HG03108 (cell line): ENCODE data around the gene BRAF.
"Not testable (repeated sequence)": the region's sequence is repeated elsewhere in the genome, so short reads cannot be mapped to it uniquely, and the experiment has no call there.

ENCODE experiments used
- ATAC-seq: cut with Tn5 transposase; IDR thresholded peaks from one replicate; pipeline ENCODE4 v1.9.1; 2021; ENCODE audit warnings: moderate library complexity; ENCODE audit not compliant: unreplicated experiment

Gene BRAF

DNA sequence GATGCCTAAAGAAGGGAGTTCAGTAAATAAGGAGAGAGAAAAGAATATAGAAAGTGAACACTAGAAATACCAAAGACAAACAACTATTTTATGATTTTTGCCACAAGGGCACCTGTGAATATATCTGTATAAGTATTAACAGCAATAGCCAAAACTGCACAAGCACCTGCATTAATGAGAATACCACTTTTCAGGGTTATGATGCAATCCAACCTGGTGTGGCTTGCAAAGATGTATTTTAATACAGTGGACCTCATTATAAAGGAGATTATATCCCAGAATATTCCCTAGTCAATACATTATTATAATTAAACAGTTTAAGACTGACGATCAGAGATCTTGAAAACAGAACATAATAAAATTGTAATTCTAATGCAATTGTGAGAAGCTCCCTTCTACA, 4.0 kb downstream of the BRAF start:
- no peak for ATAC-seq

DNA sequence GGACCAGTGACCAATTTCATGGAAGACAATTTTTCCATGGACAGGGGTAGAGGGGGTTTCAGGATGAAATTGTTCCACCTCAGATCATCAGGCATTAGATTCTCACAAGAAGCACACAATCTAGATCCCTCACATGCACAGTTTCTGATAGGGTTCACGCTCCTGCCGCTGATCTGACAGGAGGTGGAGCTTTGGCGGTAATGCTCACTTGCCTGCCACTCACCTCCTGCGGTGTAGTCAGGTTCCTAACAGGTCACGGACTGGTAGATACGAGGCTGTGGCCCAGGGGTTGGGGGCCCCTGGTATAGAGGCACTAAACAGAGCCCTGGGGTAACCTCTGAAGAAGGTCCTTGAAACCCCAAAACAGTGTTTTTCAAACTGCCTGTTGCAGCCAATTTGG, 6.5 kb downstream of the BRAF start:
- ATAC-seq = no peak

DNA sequence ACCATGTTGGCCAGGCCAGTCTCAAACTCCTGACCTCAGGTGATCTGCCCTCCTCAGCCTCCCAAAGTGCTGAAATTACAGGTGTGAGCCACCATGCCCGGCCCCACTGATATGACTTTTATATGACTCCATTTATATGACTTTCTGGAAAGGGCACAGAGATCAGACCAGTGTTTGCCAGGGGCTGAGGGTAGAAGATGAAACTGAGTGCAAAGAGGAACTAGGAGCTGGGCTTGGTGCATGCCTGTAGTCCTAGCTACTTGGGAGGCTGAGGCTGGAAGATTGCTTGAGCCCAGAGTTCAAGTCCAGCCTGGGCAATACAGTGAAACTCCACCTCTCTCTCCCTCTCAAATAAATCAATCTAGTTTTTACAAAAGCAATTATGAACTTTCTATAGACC, 7.5 kb downstream of the BRAF start:
- ATAC-seq = no peak

DNA sequence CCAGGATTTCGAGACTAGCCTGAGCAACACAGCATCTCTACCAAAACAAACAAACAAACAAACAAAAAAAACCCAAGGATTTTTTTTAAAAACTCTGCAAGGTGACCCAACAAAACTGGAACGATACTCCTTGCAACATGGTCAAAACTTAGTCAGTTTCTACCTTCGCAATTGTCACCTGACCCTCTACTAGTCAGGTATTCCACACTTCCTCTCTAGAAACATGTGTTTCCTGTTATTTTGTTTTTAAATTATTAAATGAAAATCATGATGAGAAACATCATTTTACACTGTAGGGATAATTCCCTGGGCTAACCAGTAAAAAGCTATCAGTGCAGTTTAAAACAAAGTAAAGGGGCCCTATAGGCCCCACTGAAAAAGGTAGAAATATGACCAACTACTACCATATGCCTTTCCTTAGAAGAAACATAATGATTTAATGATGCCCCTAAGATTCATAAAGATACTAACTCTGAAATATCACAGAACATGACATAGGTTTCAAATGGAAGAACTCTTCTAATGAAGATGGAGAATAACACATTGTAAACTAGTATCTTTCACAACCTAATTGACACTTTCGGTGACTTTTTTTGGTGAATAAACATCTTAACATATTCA, 8.7 kb downstream of the BRAF start:
- no peak for ATAC-seq

DNA sequence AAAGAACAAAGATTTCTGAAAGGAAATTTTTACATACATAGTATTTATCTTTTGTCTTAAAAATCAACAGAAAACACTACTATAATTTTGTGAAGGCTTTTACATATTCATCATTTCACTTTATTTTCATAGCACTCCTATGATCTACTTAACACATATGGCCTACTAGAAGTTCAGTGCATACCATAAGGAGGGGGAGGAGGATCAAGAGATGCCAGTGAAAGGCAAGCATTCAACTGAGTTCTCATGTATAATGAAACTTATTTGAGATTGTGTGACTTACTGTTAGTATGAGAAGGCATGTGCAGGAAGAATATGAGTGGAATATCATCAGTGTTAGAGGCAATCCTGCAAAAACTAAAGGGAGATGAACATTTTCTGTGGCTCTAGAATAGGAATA, 10.6 kb downstream of the BRAF start:
- ATAC-seq = no peak

DNA sequence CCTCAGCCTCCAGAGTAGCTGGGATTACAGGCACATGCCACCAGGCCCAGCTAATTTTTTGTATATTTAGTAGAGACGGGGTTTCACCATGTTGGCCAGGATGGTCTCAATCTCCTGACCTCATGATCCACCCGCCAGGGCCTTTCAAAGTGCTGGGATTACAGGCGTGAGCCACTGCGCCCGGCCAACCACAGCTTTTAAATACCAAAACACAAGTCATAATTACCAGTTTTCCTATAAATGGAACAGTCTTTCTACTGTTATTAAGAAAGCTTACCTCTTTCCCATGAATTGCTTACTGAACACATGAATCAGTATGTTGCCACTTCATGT, 11.2 kb downstream of the BRAF start:
- ATAC-seq = not testable (repeated sequence)

DNA sequence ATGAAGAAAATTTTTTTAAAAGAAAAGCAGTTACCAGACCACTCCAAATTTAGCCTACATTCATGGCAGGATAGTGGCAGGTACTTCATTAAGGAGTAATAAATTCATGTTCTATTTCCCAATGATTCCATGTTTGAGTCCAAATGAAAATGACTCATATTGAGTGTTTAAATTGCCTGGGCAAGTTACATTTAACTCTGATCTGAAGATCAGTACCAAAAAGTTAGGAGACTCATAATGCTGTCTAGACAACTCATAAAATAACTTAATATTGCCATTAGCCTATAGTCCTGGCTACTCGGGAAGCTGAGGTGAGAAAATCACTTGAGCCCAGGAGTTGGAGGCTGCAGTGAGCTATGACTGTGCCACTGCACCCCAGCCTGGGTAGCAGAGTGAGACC, 13.0 kb downstream of the BRAF start:
- no peak for ATAC-seq

DNA sequence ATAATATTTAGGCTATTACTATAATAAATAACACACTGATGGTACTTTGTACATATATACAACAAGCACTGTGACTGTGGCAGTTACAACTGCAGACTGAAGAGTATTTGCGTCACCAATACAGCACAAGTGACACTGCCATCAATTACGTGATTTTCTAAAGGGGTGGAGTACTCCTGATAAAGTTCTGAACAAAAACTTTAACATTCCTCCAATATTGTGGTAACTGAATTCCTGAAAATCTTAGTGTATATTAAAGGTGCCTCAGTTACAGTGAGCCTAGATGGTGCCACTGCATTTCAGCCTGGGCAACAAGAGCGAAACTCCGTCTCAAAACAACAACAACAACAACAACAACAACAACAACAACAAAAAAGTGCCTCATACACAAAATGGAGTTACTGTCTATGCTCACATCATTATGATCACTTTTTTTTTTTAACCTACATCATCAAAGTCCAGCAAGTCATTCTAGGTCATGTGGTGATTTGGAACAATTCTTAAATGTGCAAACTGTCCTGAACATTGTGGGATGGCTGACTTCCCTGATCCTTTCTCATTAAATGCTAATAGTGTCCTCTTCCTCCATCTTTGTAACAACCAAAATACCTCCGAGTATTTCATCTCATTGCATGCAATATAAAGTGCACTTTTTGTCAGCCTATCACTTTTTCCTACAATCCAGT, 15.1 kb downstream of the BRAF start:
- ATAC-seq = no peak

DNA sequence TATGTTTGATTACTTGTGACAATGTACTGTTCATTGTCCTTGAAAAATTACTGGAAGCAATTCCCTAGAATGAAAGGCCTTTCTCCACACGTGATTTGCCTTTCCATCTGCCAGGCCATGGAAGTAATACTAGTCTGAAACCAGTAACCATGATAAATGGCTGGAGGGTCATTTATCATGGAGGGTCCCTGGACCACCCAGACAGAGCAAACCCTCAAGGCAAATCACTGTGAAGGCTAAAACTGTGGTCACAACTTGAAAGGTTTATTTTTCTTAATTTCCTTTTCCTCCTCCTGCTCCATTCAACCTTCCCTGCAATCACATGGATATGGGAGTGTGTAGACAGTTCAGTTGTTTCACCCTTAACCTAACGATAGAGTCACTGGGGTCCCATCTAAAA, 16.4 kb downstream of the BRAF start:
- ATAC-seq = no peak

DNA sequence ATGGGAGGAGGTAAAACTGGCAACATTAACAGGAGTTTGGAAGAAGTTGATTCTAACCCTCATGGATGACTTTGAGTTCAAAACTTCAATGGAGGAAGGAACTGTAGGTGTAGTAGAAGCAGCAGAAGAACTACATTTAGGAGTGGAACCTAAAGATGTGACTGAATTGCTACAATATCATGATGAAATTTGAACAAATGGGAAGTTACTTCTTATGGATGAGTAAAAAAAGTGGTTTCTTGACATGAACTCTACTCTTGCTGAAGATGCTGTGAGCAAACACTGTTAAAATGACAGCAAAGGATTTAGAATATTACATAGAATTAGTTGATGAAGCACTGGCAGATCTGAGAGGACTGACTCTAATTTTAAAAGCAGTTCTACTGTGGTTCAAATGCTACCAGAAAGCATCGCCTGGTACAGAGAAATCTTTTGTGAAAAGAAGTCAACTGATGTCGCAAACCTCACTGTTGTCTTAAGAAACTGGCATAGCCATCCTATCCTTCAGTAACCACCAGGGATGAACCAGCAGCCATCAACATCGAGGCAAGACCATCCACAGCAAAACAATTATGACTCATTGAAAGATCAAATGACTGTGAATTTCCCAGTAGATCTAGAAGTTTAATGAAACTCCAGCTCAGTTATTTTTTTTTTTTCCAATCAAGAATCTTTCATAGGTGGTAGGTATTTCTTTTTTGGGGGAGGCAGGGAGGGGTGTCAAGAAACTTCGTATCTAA, 20.8 kb downstream of the BRAF start:
- no peak for ATAC-seq

DNA sequence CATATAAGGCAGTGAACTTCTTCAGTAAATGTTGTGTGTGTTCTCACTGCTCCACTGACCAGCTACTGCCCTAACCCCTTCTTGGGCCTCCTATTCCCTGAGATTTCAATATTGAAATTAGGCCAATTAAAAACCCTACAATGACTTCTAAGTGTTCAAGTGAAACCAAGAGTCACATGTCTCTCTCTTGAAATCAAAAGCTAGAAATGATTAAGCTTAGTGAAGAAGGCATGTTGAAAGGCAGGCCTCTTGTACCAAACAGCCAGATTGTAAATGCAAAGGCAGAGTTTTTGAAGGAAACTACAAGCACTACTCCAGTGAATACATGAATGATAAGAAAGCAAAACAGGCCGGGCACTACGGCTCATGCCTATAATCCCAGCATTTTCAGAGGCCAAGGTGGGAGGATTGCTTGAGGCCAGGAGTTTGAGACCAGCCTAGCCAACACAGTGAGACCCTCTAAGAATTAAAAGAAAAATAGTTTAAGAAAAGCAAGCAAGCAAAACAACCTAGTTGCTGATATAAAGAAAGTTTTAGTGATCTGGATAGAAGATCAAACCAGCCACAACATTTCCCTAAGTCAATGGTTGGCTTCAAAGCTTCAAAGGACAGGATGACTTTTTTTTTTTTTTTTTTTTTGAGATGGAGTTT, 22.3 kb downstream of the BRAF start:
- ATAC-seq = peak; percentile 58

DNA sequence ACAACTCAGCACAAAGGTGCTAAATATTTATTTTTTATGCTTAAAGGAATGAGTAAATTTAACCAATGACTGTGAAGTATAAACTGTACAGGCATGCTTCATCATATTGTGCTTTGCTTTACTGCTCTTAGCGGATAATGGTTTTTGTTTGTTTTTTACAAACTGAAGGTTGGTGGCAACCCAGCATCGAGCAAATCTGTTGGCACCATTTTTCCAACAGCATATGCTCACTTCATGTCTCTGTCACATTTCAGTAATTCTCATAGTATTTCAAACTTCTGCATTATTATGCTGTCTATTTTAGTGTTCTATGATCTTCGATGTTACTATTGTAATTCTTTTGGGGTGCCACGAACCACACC, 22.8 kb downstream of the BRAF start:
- no peak for ATAC-seq

DNA sequence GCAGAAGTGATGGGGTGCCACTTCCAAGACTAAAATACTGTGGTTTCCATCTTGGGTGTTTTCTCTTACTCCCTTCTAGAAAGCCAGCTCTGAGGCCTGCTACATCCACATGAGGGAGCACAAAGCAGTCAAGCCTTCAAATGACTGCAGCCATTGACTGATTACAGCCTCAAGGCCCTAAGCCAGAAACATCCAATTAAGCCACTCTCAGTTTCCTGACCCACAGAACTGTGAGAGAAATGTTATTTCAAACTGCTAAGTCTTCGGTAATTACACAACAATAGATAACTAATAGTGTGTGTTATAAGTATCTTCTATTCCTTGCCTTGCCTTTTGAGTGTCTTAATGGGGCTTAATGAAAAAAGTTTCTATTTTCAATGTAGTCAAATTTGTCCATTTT, 24.8 kb downstream of the BRAF start:
- ATAC-seq = no peak

DNA sequence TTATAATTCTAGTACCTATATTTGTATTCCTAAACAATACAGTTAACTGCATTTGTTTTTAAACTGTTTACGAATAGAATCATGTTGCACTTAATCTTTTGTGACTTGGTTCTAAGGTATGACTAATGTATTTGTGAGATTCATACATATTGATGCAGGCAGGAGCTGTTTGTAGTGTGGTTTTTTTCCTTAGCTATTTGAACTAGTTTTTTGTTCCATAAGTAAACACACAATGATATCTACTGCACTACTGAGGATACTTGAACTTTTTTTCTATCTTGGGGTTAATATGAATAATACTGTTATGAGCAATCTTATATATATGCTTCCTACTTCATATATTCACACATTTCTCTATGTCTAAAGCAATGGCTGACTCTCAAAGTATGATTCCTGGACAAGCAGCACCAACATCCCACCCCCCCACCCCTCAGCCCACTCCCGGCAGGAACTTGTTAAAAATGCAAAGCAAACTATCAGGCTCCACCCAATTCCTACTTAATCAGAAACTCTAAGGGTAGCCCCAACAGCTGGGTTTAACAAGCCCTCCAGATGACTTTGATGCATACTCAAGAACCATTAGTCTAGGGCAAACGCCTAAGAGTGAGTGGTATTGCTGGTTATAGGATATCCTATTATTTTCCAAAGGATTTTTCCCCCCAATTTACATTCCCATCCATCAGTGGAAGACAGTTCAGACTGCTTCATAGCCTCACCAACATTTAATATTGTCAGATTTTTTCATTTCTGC, 25.8 kb downstream of the BRAF start:
- no peak for ATAC-seq

DNA sequence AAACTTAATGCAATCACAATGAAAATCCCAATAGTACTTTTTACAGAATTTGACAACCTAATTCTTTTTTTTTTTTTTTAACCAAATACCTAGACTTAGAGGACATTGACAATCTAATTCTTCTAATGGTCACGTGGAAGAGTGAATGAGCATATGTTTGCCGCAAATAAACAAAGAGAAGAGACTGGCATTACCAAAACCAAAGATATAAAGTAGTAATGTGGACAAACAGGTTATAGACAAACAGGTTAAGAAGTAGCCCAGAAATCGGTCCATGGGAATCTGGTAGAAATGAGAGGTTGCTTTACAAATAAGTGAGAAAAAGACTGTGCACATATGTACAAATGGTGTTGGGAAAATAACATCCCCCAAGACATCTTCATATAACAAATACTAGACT, 27.7 kb downstream of the BRAF start:
- no peak for ATAC-seq

DNA sequence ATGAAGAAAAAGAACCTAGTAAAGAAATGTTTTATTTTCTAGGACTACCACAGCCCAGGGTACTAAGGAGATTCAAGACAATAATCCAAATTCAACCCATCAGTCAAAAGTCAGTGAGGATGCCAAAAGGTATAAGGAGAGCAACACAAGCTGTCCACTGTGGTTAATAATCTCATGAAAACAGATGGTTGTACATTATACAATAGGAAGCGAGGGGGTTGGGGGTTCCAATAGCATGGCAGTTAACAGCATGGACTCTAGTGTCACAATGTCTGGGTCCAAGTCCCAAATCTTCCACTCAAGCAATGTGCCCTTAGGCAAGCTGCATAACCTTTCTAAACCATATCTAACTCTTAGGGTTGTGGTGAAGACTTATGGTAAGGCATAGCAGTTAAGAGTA, 35.1 kb downstream of the BRAF start:
- ATAC-seq = no peak

DNA sequence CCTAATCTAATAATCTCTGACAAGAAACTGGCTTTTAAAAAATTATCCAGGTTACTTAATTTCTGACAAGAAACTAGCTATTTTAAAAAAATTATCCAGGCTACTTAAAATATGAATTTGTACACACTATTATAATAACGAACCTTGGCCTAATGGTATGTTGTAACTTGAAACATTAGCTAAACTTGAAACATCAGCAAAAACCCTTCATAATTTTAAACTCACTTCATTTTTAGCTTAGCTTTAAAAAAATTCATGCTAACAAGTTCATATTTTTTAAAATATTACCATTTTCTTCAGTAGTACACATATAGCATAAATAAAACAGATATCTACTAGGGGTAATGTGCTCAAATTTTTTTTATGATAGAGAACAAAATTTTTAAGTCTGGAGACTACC, 35.6 kb downstream of the BRAF start:
- ATAC-seq = no peak

DNA sequence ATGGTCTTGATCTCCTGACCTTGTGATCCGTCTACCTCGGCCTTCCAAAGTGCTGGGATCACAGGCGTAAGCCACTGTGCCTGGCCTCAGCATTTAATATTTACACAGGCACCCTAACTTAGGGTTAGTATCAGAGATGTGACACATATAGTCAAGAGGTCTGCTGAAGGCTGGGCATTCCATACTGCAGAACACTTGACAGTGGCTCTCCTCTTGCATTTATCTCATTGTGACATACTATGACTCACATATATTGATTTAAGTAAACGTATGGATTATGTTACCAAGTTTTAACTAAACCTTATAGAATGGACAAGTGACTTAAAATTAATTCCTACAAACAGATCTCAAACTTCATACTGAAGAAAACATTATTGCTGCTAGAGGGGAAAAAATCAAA, 36.6 kb downstream of the BRAF start:
- no peak for ATAC-seq

DNA sequence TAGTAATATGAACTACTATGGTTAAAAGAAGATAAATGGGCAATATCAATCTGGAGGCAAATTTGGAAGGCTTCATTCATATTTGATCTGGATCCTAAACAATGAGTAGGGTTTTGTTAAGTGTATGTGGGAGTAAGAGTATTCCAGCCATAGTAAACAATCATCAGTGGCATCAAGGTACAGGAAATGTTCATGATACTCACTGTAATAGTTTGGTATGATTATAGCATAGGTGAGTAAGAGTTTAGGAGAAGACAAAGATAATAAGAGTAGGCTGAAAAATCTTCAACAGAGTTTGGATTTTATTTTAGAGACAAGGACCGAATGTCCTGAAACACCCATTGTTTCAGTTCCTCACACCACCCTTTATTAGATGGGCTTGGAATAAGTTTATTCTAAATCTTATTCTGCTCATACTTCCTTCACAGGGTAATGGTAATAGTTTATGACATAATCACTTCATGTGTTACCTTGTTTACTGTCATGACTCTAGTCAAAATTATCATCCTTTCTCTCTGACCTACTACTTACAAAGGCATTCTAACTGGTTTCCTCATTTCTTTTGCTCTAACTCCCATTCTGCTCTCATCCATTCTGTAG, 38.9 kb downstream of the BRAF start:
- ATAC-seq = no peak

DNA sequence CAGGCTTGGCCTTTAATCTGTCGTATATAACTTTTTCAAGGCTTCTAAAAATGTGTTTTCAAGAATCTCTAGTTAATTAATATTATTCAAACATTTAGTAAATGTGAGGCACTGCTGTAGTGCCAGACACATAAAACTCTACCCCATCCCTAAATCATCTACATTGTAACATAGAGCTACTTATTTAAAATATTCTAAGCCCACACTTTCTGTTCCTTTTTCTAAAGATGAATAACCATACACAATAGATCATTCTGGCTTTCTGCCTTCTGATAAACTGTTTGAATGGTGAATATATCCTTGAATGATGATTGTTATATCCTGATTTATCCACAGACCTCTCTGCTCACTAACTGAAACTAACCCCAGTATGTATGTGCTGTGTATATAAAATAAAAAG, 41.4 kb downstream of the BRAF start:
- no peak for ATAC-seq

DNA sequence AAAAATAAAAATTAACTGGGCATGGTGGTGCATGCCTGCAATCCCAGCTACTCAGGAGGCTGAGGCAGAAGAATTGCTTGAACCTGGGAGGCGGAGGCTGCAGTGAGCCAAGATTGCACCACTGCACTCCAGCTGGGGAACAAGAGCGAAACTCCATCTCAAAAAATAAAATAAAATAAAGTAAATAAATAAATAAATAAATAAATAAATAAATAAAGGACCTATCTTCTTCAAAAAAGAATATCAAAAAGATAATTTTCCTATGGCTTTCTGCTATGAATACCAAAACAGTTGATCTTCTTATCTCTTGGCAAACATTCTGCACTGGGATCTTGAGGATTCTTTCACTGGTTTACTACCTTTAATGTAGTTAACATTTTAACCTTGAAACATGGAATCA, 41.9 kb downstream of the BRAF start:
- ATAC-seq = not testable (repeated sequence)
